ENCODE data around the gene SLC35F3.
"Not testable (repeated sequence)": the region's sequence is repeated elsewhere in the genome, so short reads cannot be mapped to it uniquely, and the experiment has no call there.

SLC35F3 gene

DNA sequence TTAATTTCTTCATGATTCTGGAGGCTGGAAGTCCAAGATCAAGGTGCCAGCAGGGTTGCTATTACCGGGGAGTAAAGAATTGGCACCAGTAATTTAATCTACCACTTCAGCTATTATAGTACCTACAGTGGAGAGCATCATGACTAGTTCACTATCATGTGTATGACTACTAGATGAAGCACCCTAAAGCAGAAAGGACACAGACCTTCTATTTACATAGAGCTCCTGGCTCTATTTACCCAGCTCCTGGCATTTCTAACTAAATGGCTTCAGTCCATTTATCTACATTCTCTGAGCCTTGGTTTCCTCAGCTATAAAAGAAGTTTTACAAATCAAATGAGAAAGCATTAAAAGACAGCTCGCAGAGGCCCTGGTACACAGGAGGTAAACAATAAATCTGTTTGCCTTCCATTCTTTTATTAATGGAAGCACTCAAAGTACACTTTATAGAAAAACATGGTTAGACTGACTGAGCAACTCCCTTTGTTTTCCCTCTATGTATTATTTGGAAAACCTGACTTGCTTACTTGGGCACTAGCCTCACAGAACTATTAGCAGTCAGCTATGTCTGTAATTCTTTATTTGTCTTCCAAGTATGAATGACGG, 203.0 kb downstream of the SLC35F3 start:
- no peak for DNase-seq (ENCODE audit: low read depth)

DNA sequence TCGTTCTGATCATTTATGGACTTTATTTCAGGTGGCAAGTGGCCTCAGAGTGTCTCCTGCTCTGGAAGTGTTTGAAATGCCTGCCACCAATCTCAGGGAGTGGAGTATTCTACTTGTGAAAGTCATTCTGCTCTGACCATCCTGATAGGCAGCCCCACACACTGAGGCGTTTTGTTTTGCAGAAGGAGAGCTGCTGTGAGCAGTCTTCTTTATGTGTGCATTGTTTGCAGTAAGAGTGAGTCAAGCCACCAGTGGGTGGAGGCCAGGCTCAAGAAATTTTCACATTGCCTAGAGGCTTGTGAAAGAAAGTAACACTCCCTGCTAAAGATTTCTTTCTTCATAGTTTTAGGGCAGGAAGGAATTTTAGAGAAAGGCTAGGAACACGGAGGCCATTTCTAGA, 204.4 kb downstream of the SLC35F3 start:
- no peak for DNase-seq (ENCODE audit: low read depth)

DNA sequence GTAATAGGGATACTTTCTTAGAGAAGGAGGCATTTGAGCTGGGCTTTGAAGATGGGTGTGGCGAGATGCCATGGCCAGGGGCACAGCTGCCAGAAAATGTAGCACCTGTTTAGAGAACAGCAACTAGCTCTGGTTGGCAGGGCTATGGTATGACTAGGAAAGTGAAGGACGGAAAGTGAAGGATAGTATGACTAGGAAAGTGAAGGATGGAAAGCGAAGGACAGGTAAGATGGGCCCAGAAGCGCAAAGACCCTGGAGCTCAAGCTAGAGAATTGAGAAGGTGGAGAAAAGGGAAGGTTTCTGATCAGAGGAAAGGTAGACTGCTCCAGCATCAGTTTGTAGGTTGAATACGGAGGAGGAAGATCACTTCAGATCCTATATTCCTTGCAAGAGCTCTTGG, 205.4 kb downstream of the SLC35F3 start:
- no peak for DNase-seq (ENCODE audit: low read depth)

DNA sequence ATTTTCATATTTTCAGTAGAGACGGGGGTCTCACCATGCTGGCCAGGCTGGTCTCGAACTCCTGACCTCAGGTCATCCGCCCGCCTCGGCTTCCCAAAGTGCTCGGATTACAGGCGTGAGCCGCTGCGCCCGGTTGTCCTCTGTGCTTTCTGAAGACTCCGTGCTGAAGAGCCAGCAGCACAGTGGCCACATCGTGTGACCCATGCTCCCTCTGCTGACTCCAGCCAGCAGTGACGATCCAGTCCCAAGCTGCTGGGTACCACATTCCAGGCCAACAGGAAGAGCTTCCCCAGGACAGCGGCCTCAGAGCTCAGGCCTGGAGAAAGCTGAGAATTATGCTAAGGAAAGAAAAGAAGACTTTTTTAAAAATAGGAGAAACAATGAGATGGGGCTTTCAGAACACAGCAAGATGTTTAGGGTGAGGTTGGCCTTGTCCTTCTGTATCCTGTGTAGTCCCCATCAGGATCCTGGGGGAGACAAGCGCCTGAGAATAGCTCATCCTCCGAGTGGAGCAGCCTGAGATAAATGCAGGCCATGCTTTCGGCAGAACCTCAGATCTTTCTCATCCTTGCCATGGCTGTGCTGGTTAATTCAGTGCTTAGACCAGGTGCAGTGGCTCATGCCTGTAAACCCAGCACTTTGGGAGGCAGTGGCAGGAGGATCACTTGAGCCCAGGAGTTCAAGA, 207.1 kb downstream of the SLC35F3 start:
- no peak for DNase-seq (ENCODE audit: low read depth)

DNA sequence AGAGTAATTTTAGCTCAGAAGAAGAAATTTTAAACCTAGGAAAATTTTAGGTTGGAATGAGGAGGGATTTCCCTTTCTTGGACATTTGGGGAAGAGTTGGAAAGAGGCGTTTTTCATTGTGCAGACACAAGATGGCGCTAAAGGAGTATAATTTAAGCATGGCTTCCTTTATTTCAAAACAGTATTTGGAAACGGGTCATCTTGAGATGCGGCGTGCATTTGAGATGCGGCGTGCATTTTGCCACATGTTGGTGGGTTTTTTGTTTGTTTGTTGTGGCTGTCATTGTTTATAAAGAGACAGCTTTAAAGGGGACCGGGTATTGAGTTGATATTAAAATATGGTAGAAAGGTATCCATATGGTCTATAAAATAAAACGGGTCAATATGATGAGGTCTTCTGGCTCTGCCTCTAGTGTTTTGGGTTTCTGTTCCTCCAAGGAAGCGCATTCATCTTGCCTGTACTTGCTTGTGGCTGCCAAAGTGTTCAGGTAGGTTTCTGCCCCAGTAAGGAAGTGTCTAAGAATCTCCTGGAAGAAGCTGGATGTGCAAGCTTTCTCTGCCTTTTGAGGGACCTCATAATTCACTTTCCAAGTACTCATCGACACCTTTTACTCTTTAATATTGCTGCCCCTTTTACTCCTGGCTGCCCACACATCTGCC, 210.3 kb downstream of the SLC35F3 start:
- no peak for DNase-seq (ENCODE audit: low read depth)

DNA sequence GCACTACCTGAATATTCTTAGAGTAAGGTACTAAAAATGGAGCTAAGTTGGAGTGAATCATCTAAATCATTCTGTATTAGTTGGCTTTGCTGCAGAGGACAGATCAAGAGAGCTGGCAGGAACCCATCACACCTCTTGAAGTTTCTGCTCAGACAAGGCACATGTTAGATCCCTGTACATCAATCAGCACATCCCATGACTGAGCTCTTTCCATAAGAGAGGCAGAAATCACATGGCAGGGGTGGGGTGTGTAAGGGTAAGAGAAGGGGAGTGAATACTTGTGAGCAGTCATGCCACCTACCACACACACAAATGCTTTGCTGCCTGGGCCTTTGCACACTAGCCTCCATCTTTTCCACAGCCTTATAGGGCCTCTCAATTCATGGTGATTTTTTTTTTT, 214.4 kb downstream of the SLC35F3 start:
- DNase-seq (ENCODE audit: low read depth), result no peak

DNA sequence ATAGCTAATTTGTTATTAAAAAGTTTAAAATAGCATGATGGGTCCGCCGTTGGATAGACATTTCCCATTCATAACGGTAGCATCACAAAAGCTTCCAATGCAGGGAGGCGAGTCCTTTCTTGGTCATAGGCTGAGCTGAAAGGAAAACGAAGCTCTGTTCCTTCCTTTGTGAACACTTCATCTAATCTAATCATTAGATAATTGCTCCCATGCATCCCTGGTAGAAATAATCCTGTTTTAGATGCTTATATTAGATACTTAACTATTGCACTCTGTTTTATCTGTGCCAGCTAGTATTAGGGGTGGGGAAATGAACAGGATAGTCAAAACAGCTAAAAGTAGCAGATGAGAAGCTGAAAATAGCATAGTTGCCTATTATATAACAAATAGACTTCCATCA, 215.0 kb downstream of the SLC35F3 start:
- DNase-seq (ENCODE audit: low read depth), result no peak

DNA sequence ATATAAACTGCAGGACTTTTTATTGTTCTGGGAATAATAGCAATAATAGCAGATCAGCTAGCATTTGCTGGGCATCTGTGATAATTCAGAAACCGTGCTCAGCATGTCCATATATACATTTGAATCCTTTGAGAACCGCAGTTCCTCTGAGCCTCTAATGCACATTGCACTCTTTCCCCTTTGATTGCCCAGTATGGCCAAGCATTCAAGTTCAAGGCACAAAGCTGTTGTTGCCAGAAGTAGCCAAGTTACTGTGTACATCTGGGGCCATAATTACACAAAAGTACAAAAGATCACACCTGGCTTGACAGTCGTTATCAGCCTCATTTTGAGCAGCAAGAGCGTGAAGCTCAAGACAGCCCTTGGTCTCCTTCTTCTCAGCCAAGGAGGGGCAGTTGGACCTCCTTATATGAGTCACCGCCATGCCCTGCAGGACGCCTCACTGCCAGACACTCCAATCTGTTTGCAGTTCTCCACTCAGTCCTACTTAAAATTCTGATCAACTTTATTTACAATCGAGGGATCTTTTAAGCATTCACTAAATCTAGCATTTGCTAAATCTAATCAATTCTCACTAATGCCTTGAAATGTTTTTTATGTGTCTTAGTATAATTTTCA, 216.0 kb downstream of the SLC35F3 start:
- no peak for DNase-seq (ENCODE audit: low read depth)

DNA sequence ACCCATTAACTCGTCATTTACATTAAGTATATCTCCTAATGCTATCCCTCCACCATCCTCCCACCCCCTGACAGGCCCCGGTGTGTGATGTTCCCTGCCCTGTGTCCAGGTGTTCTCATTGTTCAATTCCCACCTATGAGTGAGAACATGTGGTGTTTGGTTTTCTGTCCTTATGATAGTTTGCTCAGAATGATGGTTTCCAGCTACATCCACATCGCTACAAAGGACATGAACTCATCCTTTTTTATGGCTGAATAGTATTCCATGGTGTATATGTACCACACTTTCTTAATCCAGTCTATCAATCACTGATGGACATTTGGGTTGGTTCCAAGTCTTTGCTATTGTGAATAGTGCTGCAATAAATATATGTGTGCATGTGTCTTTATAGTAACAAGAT, 217.2 kb downstream of the SLC35F3 start:
- DNase-seq (ENCODE audit: low read depth), result not testable (repeated sequence)

DNA sequence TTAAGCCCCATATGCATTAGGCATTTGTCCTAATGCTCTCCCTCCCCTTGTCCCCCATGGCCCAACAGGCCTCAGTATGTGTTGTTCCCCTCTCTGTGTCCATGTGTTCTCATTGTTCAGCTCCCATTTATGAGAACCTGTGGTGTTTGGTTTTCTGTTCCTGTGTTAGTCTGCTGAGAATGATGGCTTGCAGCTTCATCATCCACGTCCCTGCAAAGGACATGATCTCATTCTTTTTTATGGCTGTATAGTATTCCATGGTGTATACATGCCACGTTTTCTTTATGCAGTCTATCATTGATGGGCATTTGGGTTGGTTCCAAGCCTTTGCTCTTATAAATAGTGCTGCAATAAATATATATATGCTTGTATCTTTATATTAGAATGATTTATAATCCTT, 218.1 kb downstream of the SLC35F3 start:
- DNase-seq (ENCODE audit: low read depth), result not testable (repeated sequence)

DNA sequence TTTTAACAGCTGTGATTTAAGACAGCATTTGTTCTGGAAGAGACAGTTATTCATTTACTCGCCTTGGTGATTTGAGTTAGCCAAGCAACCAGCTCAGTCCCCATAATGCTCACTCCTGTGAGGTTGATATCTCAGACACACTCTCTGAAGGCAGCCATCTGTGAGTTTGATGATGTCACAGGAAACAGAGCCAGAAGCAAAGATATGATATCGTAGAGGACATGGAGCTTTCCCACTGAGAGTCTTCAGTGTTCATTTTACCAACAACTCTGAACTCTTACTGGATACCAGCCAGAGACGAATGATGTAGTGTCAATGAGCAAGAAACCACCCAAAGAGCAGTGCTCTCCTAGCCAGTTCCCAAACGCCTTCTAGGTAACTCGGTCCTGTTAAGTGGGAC, 219.4 kb downstream of the SLC35F3 start:
- DNase-seq (ENCODE audit: low read depth), result no peak

DNA sequence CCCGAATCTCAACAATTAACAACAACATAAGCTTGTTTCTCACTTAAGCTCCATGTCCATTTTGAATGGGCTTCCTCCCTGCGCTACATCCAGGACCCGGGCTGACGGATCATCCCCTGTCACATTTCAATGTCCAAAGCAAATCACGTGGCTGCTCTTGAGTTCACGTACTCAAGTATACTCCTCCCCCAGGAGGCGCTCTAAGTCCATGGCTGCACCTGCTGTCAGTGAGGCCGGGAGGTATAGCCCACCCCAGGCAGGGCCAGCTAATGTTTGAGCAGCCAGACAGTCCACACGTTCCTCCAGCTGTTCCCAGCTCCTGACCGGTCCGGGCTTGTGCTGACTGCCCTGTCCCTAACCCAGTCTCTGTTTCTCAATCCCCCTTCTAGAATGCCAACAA, 220.8 kb downstream of the SLC35F3 start:
- no peak for DNase-seq (ENCODE audit: low read depth)

DNA sequence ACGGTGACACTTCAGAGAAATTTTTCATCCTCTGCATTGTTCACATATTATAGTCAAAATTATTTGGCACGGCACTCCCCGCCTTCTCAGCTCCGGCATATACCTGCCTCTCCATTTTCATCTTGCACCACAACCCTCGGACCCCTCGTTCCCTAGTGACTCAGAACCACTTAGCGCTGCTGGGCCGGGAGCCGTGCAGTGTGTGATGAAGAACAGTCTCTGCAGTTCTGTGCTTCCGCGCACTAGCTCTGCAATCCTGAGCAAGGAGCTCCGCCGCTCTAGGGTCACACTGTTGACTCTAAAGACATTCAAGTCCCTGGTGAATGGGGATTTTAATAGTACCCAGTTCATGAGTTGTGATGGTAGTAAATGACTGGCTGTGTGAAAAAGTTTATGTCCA, 221.2 kb downstream of the SLC35F3 start:
- no peak for DNase-seq (ENCODE audit: low read depth)

DNA sequence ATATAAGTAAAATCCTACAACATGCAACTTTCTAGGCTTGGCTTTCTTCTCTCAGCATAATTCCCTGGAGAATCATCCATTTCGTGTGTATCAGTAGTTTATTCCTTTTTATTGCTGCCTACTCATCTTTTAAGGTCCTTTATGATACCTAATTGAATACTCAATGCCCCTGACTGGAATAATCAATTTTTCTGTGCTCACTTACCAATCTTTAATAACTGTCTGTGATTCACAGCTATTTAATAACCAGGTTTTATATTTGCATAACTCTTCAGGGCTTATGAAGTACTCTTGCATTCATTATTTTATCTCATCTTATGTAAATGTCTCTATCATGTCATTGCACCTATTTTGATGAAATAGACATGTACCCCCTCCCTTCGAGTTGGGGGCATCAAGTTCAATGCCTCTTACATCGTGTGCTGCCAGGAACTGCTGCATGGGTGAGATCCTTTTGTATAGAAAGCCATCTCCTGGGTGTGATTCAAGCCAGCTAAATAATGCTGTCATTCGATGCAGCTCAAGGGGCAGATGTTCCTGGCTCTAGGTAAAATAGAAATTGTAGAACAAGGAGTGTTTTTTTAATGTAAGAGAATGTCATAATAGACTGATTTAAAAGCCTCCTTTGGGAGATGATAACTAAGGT, 222.7 kb downstream of the SLC35F3 start:
- DNase-seq (ENCODE audit: low read depth), result no peak

DNA sequence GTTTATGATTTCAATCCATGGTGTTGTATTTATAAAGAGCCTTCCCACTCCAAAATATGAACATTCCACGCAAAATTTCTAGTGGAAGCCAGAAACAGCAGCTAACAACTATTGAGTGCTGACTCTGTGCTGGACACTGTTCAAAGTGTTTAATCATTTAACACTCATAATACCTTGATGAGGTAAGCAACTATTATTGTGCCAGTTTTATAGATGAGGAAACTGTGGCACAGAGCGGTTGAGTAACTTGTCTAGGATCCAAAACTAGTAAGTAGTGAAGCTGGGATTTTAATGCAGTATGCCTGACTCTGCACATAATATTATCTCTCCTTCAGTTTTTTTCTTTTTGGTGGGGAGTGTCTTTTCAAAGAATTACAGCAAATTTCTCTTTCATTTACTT, 228.3 kb downstream of the SLC35F3 start:
- no peak for DNase-seq (ENCODE audit: low read depth)

DNA sequence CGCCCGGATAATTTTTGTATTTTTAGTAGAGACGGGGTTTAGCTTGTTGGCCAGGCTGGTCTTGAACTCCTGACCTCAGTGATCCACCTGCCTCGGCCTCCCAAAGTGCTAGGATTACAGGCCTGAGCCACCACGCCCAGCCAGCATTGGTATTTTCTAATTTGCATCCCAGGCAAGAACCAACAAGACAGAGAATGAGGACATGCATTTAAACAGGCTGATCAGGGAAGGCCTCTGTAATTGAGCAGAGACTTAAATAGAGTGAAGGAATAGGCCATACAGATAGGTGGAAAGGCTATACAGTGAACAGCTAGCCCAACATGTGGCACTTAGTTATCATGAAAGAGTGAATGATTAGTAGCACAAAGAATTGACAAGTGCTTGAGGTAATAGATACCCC, 230.4 kb downstream of the SLC35F3 start:
- DNase-seq (ENCODE audit: low read depth), result no peak

DNA sequence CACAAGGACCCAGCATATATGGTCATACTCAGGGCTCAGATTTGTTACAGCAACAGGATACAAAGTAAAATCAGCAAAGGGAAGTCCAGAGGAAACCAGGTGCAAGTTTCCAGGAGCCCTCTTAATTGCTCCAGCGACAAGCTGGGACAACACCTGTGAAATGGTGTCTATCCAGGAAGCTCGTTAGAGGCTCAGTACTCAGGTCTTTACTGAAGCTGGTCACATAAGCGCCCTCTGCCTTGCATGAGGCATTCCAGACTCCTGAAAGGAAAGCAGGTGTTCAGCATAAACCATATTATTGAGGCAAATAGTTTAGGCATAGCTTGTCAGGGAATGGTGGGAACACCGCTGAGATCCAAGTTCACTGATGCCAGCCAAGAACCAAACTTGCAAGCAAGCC, 231.0 kb downstream of the SLC35F3 start:
- DNase-seq (ENCODE audit: low read depth), result no peak

DNA sequence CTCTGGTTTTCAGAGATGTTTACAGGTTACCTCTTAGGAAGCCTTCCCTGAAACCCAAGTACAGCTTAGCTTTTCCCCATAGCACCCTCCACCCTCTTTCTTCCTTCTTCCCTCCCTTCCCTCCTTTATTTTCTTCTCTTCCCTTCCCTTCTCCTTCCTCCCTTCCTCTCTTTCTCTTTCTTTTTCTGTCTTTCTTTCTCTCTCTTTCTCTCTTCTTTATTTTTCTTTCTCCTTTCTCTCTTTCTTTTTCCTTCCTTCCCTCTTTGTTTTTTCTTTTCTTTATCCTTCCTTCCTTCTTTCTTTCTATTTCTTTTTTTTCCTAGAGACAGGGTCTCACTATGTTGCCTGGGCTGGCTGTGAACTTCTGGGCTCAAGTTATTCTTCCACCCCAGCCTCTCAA, 231.6 kb downstream of the SLC35F3 start:
- no peak for DNase-seq (ENCODE audit: low read depth)

DNA sequence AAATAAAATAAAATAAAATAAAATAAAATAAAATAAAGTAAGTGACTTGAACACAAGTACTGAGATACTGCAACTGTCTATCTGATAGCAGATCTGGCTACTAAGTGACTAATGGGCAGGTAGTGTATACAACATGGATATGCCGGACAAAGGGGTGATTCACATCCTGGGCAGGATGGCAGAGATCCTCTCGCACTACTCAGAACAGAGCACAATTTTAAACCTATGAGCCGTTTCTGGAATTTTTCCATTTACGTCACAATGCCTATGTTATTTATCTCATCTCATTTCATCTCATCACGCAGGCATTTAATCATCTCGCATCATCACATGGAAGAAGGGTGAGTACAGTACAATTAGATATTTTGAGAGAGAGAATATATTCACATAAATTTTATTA, 235.5 kb downstream of the SLC35F3 start:
- DNase-seq (ENCODE audit: low read depth), result no peak

DNA sequence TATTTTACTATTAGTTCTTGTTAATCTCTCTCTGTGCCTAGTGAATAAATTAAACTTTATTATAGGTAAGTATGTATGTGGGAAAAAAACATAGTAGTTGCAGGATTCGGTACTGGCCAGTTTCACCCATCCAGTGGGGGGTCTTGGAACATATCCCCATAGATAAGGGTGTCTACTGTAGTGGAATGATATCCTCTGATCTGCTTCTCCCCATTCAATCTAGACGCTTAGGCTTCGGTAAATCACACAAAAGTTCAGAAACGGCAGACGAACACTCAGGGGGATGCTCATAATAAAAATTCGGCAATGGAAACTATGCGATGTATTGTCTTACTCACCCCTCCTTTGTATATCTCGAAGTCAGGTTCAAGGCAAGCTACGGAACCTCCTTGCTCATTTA, 235.9 kb downstream of the SLC35F3 start:
- no peak for DNase-seq (ENCODE audit: low read depth)

DNA sequence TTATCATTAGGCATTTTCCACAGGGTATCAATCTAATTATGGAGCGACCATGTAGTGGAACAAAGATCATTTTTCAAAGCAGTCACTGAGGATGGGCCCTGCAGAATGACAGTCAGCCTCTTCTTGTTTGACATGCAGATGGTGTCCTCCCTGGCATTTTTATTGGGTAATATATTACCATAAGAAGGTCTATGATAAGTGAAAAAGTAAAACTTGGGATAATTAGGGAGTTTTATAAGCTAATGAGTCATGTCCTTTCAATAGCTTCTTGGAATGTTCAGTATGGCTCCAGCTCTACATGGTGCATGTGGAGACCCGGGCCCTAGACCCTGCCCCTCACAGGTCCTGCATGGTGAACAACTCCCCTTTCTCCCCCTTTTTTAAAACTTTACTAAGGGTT, 236.5 kb downstream of the SLC35F3 start:
- DNase-seq (ENCODE audit: low read depth), result no peak

DNA sequence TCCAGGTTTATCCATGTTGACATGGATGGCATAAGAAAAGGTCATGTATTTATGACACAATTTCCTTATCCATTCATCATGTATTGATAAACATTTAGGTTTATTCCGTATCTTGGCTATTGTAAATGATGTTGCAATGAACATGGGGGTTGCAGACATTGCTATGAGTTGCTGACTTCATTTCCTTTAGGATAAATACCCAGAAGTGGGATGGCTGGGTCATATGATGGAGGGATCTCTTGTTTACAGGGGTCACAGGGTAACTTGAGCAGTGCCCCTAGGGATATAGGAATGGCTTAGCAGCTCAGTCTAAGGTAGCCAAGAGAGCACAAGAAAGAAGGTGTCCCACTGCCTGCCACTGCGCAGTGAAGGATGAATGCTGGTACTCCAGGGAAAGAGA, 239.2 kb downstream of the SLC35F3 start:
- no peak for DNase-seq (ENCODE audit: low read depth)

DNA sequence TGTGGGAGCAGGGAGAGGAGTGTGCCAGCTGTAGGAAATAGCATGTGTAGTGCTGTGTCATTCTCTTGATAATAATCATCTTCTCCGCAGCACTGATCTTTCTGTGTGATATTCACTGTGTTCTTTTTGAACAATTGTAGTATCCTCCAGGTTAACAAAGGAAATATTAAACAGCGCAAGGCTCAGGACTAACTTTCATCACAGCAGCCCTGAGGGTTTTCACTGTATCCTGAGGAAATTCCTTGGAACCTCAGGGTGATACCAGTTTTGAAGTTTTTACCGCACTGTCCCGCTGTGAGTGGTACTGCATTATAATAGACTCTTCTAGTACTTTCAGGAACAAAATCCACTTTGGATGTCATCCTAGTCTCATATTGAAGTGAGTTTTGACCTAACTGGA, 240.4 kb downstream of the SLC35F3 start:
- no peak for DNase-seq (ENCODE audit: low read depth)

Data from T follicular helper cell (primary cell).